B cell (primary cell): ENCODE results near the gene TXNDC15. TPM values are rescaled to one million over a fixed set of nuclear protein-coding genes. Genes with fewer than 3 reads are reported as not detected.

Experiments
- ATAC-seq: fragments of 200-7000 bp; cut with Tn5 transposase; one replicate; pipeline ENCODE4 v1.10.0; 2021; ENCODE audit warnings: low read depth, mild to moderate bottlenecking, moderate number of reproducible peaks, moderate library complexity
- CTCF ChIA-PET: fragments of 350-600 bp; sonication (Branson Sonifier 250); formaldehyde crosslinking; loops from one replicate; lab custom pipeline; 2021; ENCODE audit warnings: antibody characterized with exemption, inconsistent platforms; lab: Charles Lee
- POLR2A ChIA-PET: fragments of 350-600 bp; sonication (Branson Sonifier 250); formaldehyde crosslinking; loops from one replicate; lab custom pipeline; 2021; ENCODE audit warnings: antibody characterized with exemption; lab: Charles Lee
- DNase-seq: peaks from one replicate; pipeline ENCODE4 v3.0.0; 2013
- H2AFZ ChIP-seq: 2 replicates; pipeline ENCODE4 v1.6.1; 2012; ENCODE audit warnings: mild to moderate bottlenecking, low read depth, low read length; ENCODE audit not compliant: insufficient read depth, poor library complexity, severe bottlenecking
- H3K27ac ChIP-seq, 2 donors: 1 replicate in 1 of 2; 2 replicates in 1 of 2; pipeline ENCODE4 v1.5.1; 2012 to 2013; ENCODE audit warnings: low read length in 2 of 2, mild to moderate bottlenecking in 2 of 2, moderate library complexity in 1 of 2
- H3K27me3 ChIP-seq, 4 experiments: fragments of 200-600 bp in 1 of 4; sonication (generic) in 1 of 4; replicated peaks in 1 of 4; 1 replicate in 2 of 4; 2 replicates in 2 of 4; pipeline versions ENCODE4 v1.6.1 to v1.7.0; 2013 to 2016; ENCODE audit warnings: low read length in 3 of 4, mild to moderate bottlenecking in 2 of 4, mixed read lengths in 1 of 4, moderate library complexity in 1 of 4; ENCODE audit not compliant: insufficient read depth in 4 of 4, control insufficient read depth in 3 of 4; ENCODE audit errors: control extremely low read depth in 1 of 4
- H3K36me3 ChIP-seq, 2 experiments: replicated peaks in 1 of 2; 1 replicate in 1 of 2; 2 replicates in 1 of 2; pipeline versions ENCODE4 v1.6.1 to v1.7.1; 2013; ENCODE audit warnings: low read length in 1 of 2; ENCODE audit not compliant: insufficient read depth in 2 of 2, control insufficient read depth in 1 of 2; ENCODE audit errors: control extremely low read depth in 1 of 2, extremely low read depth in 1 of 2
- H3K4me1 ChIP-seq, 2 donors: fragments of 200-600 bp in 1 of 2; sonication (generic) in 1 of 2; 1 replicate in 1 of 2; 2 replicates in 1 of 2; pipeline versions ENCODE4 v1.5.1 to v1.6.1; 2013 to 2017; ENCODE audit warnings: low read length in 2 of 2; ENCODE audit not compliant: control insufficient read depth in 2 of 2, insufficient read depth in 2 of 2
- H3K4me2 ChIP-seq: replicated peaks from 2 replicates; pipeline ENCODE3; 2012; ENCODE audit warnings: mild to moderate bottlenecking, low read depth, low read length; ENCODE audit not compliant: poor library complexity, severe bottlenecking
- H3K4me3 ChIP-seq, 5 experiments: fragments of 200-600 bp in 1 of 5; sonication (generic) in 1 of 5; 1 replicate in 3 of 5; 2 replicates in 2 of 5; pipeline versions ENCODE4 v1.5.1 to v1.7.0; 2011 to 2016; ENCODE audit warnings: low read length in 4 of 5, mild to moderate bottlenecking in 4 of 5, low read depth in 2 of 5, control low read depth in 1 of 5, moderate library complexity in 1 of 5; ENCODE audit not compliant: insufficient read depth in 1 of 5; ENCODE audit errors: control extremely low read depth in 1 of 5, extremely low read depth in 1 of 5
- H3K79me2 ChIP-seq: fragments of 200-600 bp; sonication (generic); one replicate; pipeline ENCODE4 v1.6.0; 2016; ENCODE audit warnings: low read length; ENCODE audit not compliant: control insufficient read depth, insufficient read depth
- H3K9ac ChIP-seq: fragments of 200-600 bp; sonication (generic); 2 replicates; pipeline ENCODE4 v1.6.1; 2017; ENCODE audit warnings: mild to moderate bottlenecking, low read length, moderate library complexity
- H3K9me3 ChIP-seq, 3 donors: one replicate each; pipeline versions ENCODE4 v1.6.1 to v1.7.1; 2013; ENCODE audit warnings: low read length in 2 of 3; ENCODE audit not compliant: control insufficient read depth in 2 of 3, insufficient read depth in 1 of 3; ENCODE audit errors: control extremely low read depth in 1 of 3
- H4K20me1 ChIP-seq: 2 replicates; pipeline ENCODE4 v1.6.0; 2012; ENCODE audit warnings: mild to moderate bottlenecking, low read length; ENCODE audit not compliant: insufficient read depth, control insufficient read depth, poor library complexity, severe bottlenecking
- H3K27ac Mint-ChIP-seq: one replicate; pipeline ENCODE4 v1.8.0; 2021; ENCODE audit warnings: mixed read lengths
- H3K27me3 Mint-ChIP-seq: one replicate; pipeline ENCODE4 v1.8.0; 2021; ENCODE audit warnings: mixed read lengths
- H3K4me1 Mint-ChIP-seq: one replicate; pipeline ENCODE4 v1.8.0; 2021; ENCODE audit warnings: mixed read lengths
- H3K4me3 Mint-ChIP-seq: one replicate; pipeline ENCODE4 v1.8.0; 2021; ENCODE audit warnings: mixed read lengths
- H3K9me3 Mint-ChIP-seq: one replicate; pipeline ENCODE4 v1.8.0; 2022; ENCODE audit warnings: mixed read lengths; ENCODE audit not compliant: insufficient read depth
- EZH2 ChIP-seq: IDR thresholded peaks from 2 replicates; pipeline ENCODE4 v1.6.1; 2012; ENCODE audit warnings: borderline replicate concordance, low read depth, mild to moderate bottlenecking, moderate library complexity, low read length; ENCODE audit not compliant: insufficient read depth, poor library complexity, severe bottlenecking
- WGBS: methylation state at CpG from one replicate; pipeline ENCODE4 v1.1.5; 2013; ENCODE audit warnings: missing lambda C conversion rate; ENCODE audit not compliant: insufficient coverage; 5-methylcytosine and 5-hydroxymethylcytosine counted together
- intact Hi-C: fragments of 100-400 bp; cut with micrococcal nuclease; formaldehyde crosslinking; loops from one replicate; pipeline ENCODE4 v1.10.0; 2022
- polyA plus RNA-seq: library from polyadenylated mRNA; depleted of rRNA; stranded (reverse); fragments of >200 nt; gene quantifications from 2 replicates; pipeline ENCODE4 v1.2.3, GENCODE V29; 2012
- total RNA-seq, 2 donors: library from RNA; stranded (reverse); fragments of 120-200 nt in 1 of 2; gene quantifications; 1 replicate in 1 of 2; 2 replicates in 1 of 2; pipeline versions ENCODE4 v1.2.3 to v1.2.4, GENCODE V29; 2013 to 2022
- TF ChIP-seq, protein P1 (sequence below): fragments of 200-600 bp; IDR thresholded peaks from one replicate; pipeline ENCODE4 v1.8.0; 2022; ENCODE audit warnings: antibody characterized with exemption, mild to moderate bottlenecking

TXNDC15 gene
- total and polyA plus RNA-seq, 2 donors (not counting 1 experiment from before 2014, with no cell fraction given) = 18.5 to 50.4 TPM

- H3K4me3 Mint-ChIP-seq = no peak overlapping the region
- DNase-seq = no peak
- no peaks in the 10 kb centered on the region for H3K27me3 Mint-ChIP-seq
- POLR2A ChIA-PET = no interaction called here
- no peak overlapping the region for H3K27ac ChIP-seq
- no peak overlapping the region for H3K9ac ChIP-seq
- no peaks in the 10 kb centered on the region for H3K9me3 Mint-ChIP-seq
- H3K36me3 ChIP-seq = peaks cover 3 to 30% of the 10 kb centered on the region in 2 experiments
- no peak overlapping the region for H3K27ac Mint-ChIP-seq
- WGBS = 100% methylated on average over 1 of the region's 3 CpGs
- no peak overlapping the region for H3K4me3 ChIP-seq
- TF ChIP-seq EZH2 = no peak
- TF ChIP-seq, protein P1, sequence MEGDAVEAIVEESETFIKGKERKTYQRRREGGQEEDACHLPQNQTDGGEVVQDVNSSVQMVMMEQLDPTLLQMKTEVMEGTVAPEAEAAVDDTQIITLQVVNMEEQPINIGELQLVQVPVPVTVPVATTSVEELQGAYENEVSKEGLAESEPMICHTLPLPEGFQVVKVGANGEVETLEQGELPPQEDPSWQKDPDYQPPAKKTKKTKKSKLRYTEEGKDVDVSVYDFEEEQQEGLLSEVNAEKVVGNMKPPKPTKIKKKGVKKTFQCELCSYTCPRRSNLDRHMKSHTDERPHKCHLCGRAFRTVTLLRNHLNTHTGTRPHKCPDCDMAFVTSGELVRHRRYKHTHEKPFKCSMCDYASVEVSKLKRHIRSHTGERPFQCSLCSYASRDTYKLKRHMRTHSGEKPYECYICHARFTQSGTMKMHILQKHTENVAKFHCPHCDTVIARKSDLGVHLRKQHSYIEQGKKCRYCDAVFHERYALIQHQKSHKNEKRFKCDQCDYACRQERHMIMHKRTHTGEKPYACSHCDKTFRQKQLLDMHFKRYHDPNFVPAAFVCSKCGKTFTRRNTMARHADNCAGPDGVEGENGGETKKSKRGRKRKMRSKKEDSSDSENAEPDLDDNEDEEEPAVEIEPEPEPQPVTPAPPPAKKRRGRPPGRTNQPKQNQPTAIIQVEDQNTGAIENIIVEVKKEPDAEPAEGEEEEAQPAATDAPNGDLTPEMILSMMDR = no peak
- no peaks in the 10 kb centered on the region for H4K20me1 ChIP-seq
- no peak overlapping the region for H2AFZ ChIP-seq
- no peak overlapping the region for H3K4me2 ChIP-seq
- H3K9me3 ChIP-seq = no peaks in the 10 kb centered on the region
- intact Hi-C loops = no loop called here
- no peaks in the 10 kb centered on the region for H3K27me3 ChIP-seq
- no peaks in the 10 kb centered on the region for H3K79me2 ChIP-seq
- no peaks in the 10 kb centered on the region for H3K4me1 ChIP-seq
- no peaks in the 10 kb centered on the region for H3K4me1 Mint-ChIP-seq
- CTCF ChIA-PET = interaction anchor here (0.6 kb wide), 1 partner anchor 33 kb away, joined by 3 read pairs; no protein-coding TSS in a partner anchor
- no peak for ATAC-seq
Observed at GRCh38 chr5:134932508-134932907, 58.3 kb downstream of the TXNDC15 start.

DNA sequence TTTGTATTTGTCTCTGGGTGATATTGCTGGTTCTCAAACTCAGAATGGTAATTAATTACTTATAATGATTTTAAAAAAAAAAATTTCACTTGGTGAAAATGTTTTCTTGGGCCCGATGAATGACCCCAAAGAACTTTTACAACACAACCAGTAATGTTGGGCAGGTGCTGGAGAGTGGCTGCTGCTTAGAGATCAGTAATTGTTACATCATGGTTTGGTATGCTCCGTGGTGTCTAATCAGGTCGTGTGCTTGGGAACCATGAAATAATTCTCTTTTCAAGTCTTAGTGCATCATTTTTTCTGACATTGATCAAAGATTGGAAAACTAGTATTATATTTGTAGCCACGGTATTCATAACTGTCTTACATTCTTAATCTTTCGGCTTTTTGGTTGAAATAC, 60.0 kb downstream of the TXNDC15 start:
- POLR2A ChIA-PET = no interaction called here
- no peak for TF ChIP-seq EZH2
- TF ChIP-seq, protein P1 = no peak
- no peak overlapping the region for H3K9ac ChIP-seq
- no peaks in the 10 kb centered on the region for H3K4me1 ChIP-seq
- CTCF ChIA-PET = no interaction called here
- H2AFZ ChIP-seq = no peak overlapping the region
- H3K4me2 ChIP-seq = no peak overlapping the region
- no peak overlapping the region for H3K4me3 ChIP-seq
- H3K9me3 Mint-ChIP-seq = no peaks in the 10 kb centered on the region
- no peak overlapping the region for H3K4me3 Mint-ChIP-seq
- no peaks in the 10 kb centered on the region for H3K27me3 Mint-ChIP-seq
- peaks cover 3 to 38% of the 10 kb centered on the region in 2 experiments for H3K36me3 ChIP-seq
- ATAC-seq (no peak), DNase-seq (no peak)
- intact Hi-C loops = no loop called here
- H3K79me2 ChIP-seq = no peaks in the 10 kb centered on the region
- no peaks in the 10 kb centered on the region for H3K27me3 ChIP-seq
- no CpG with 5 or more reads among the region's 5 CpGs for WGBS
- H3K9me3 ChIP-seq = no peaks in the 10 kb centered on the region
- H3K27ac Mint-ChIP-seq = no peak overlapping the region
- no peaks in the 10 kb centered on the region for H3K4me1 Mint-ChIP-seq
- H4K20me1 ChIP-seq = no peaks in the 10 kb centered on the region
- H3K27ac ChIP-seq = no peak overlapping the region
